Measurements from ENCODE around the gene DHRS2. TPM values are rescaled to one million over a fixed set of nuclear protein-coding genes. Genes with fewer than 3 reads are reported as not detected.

The DHRS2 gene
- total and polyA plus RNA-seq, 2 of the 13 experiments (the other 11 are each of a cell fraction or from before 2014, with no cell fraction given): 1,621 to 3,021 TPM

DNA sequence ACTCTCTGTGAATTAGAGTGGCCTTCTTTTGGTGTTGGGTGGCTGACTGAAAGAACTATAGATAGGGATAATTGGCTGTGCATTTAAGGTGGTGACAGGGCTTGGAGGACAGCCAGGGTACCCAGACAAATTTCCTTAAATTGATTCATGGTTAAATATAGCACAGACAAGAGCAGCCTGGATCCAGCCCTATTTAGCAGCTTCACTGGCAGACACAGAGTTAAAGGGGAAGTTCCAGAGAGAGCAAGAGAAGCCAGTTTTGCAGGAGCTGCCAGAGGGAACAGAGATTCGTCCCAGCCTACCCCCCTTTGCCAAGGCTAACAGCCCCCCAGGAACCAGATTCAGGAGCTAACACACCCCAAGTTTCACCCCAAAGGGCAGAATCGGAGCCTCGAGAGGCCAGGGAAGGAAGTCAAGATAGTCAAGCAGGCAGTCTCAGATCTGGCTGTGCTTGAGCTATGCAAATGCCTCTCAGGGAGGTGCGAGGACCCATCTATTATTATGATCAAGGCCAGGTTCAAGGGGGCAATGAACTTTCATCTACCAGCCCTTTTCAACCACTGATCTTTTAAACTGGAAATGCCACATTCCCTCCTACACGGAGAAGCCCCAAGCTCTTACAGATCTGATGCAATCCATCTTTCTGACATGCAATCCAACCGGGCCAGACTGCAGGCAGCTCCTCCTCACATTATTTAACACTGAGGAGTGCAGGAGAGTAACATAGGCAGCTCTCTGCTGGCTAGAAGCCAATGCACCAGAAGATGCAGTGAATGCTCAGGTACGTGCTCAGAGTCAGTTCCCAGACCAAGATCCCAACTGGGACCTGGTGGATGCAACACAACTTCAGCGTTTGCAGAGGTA lies 58.2 kb downstream of the DHRS2 start (continued):
- TF ChIP-seq, protein P1, sequence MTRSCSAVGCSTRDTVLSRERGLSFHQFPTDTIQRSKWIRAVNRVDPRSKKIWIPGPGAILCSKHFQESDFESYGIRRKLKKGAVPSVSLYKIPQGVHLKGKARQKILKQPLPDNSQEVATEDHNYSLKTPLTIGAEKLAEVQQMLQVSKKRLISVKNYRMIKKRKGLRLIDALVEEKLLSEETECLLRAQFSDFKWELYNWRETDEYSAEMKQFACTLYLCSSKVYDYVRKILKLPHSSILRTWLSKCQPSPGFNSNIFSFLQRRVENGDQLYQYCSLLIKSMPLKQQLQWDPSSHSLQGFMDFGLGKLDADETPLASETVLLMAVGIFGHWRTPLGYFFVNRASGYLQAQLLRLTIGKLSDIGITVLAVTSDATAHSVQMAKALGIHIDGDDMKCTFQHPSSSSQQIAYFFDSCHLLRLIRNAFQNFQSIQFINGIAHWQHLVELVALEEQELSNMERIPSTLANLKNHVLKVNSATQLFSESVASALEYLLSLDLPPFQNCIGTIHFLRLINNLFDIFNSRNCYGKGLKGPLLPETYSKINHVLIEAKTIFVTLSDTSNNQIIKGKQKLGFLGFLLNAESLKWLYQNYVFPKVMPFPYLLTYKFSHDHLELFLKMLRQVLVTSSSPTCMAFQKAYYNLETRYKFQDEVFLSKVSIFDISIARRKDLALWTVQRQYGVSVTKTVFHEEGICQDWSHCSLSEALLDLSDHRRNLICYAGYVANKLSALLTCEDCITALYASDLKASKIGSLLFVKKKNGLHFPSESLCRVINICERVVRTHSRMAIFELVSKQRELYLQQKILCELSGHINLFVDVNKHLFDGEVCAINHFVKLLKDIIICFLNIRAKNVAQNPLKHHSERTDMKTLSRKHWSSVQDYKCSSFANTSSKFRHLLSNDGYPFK (CRISPR knock-in tag; IDR thresholded peaks at IDR 0.05; ENCODE audit: borderline replicate concordance): no peak
- no peak; the same call in 1 of the 2 replicates for TF ChIP-seq PITX1 (CRISPR knock-in tag; IDR thresholded peaks at IDR 0.05)
- peak; percentile 87 for TF ChIP-seq SALL2 (CRISPR knock-in tag; IDR thresholded peaks at IDR 0.05)
- no peak for TF ChIP-seq MXD4 (CRISPR knock-in tag; IDR thresholded peaks at IDR 0.05)
- TF ChIP-seq DNMT3B (CRISPR knock-in tag; conservative IDR thresholded peaks at IDR 0.05): 0 out of 2 replicates have a peak, but pooled peaks have one; percentile 67
- TF ChIP-seq ZSCAN31 (CRISPR knock-in tag; IDR thresholded peaks at IDR 0.05; ENCODE audit: low read depth): no peak
- TF ChIP-seq MBNL3 (CRISPR knock-in tag; conservative IDR thresholded peaks at IDR 0.05): no peak
- no peak for TF ChIP-seq ZNF777 (CRISPR knock-in tag; IDR thresholded peaks at IDR 0.05)
- TF ChIP-seq, protein P2, sequence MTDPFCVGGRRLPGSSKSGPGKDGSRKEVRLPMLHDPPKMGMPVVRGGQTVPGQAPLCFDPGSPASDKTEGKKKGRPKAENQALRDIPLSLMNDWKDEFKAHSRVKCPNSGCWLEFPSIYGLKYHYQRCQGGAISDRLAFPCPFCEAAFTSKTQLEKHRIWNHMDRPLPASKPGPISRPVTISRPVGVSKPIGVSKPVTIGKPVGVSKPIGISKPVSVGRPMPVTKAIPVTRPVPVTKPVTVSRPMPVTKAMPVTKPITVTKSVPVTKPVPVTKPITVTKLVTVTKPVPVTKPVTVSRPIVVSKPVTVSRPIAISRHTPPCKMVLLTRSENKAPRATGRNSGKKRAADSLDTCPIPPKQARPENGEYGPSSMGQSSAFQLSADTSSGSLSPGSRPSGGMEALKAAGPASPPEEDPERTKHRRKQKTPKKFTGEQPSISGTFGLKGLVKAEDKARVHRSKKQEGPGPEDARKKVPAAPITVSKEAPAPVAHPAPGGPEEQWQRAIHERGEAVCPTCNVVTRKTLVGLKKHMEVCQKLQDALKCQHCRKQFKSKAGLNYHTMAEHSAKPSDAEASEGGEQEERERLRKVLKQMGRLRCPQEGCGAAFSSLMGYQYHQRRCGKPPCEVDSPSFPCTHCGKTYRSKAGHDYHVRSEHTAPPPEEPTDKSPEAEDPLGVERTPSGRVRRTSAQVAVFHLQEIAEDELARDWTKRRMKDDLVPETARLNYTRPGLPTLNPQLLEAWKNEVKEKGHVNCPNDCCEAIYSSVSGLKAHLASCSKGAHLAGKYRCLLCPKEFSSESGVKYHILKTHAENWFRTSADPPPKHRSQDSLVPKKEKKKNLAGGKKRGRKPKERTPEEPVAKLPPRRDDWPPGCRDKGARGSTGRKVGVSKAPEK (CRISPR knock-in tag; IDR thresholded peaks at IDR 0.05; ENCODE audit: borderline replicate concordance): no peak
- no peak for TF ChIP-seq ZC3H13 (CRISPR knock-in tag; IDR thresholded peaks at IDR 0.05)
- TF ChIP-seq, protein P3, sequence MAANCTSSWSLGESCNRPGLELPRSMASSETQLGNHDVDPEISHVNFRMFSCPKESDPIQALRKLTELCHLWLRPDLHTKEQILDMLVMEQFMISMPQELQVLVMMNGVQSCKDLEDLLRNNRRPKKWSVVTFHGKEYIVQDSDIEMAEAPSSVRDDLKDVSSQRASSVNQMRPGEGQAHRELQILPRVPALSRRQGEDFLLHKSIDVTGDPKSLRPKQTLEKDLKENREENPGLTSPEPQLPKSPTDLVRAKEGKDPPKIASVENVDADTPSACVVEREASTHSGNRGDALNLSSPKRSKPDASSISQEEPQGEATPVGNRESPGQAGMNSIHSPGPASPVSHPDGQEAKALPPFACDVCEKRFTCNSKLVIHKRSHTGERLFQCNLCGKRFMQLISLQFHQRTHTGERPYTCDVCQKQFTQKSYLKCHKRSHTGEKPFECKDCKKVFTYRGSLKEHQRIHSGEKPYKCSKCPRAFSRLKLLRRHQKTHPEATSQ (CRISPR knock-in tag; IDR thresholded peaks at IDR 0.05; ENCODE audit: borderline replicate concordance): no peak
- peak; percentile 90 for TF ChIP-seq GATAD2A (CRISPR knock-in tag; IDR thresholded peaks at IDR 0.05)
- TF ChIP-seq, protein P4, sequence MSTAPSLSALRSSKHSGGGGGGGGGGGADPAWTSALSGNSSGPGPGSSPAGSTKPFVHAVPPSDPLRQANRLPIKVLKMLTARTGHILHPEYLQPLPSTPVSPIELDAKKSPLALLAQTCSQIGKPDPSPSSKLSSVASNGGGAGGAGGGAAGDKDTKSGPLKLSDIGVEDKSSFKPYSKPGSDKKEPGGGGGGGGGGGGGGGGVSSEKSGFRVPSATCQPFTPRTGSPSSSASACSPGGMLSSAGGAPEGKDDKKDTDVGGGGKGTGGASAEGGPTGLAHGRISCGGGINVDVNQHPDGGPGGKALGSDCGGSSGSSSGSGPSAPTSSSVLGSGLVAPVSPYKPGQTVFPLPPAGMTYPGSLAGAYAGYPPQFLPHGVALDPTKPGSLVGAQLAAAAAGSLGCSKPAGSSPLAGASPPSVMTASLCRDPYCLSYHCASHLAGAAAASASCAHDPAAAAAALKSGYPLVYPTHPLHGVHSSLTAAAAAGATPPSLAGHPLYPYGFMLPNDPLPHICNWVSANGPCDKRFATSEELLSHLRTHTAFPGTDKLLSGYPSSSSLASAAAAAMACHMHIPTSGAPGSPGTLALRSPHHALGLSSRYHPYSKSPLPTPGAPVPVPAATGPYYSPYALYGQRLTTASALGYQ (CRISPR knock-in tag; IDR thresholded peaks at IDR 0.05): peak; percentile 32; the same call in 1 of the 2 replicates
- TF ChIP-seq NBN (conservative IDR thresholded peaks at IDR 0.05): no peak
- no peak for TF ChIP-seq SIN3B (IDR thresholded peaks at IDR 0.05; ENCODE audit: low read length)
- no peak for TF ChIP-seq KMT2A (CRISPR knock-in tag; IDR thresholded peaks at IDR 0.05)
- TF ChIP-seq ZNF780A (CRISPR knock-in tag; IDR thresholded peaks at IDR 0.05): no peak; the same call in 1 of the 2 replicates
- TF ChIP-seq SRSF4 (IDR thresholded peaks at IDR 0.05; ENCODE audit: low read depth, low read length, poor library complexity, severe bottlenecking): no peak
- peak; percentile 30 for TF ChIP-seq SMAD3 (CRISPR knock-in tag; IDR thresholded peaks at IDR 0.05)
- TF ChIP-seq PCBP2 (optimal IDR thresholded peaks at IDR 0.05; ENCODE audit: low read depth, low read length, poor library complexity, severe bottlenecking): no peak

All from HepG2 (cell line).